Activated T-cell treated with anti-CD3 and anti-CD28 coated beads for 1 hour (primary cell): ENCODE data around the gene PCDH9.

Experiments
- DNase-seq: peaks from one replicate; pipeline ENCODE4 v3.0.0-alpha.2; 2020; ENCODE audit warnings: low read depth

PCDH9 gene

DNA sequence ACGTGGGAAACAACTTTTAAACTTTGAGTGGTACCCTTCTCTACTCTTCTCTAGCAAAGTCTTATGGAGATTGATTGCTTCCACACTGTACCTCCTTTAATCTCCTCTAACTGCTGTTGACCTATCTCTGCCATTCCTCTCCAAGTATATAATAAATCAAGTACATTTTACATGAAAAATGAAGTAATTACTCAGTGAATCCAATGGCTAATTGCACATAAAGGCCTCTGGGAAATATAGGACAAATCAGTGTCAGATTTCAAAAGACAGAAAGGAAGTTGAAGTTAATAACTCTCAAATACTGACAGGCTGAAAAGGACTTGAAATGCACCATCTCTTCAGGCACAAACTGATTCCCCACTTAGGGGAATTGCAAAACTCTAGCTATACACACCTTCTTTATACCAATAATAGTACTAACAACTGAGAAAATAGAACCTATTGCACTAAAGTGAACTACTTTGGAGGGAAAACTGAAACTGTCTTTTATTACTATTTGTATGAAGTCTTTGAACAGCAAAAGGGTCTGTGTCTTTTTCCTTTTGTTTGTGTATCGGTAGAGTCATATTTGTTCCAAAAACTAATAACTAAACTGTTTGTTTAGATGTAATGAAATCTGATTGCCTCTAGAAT lies 701.1 kb downstream of the PCDH9 start:
- no peak for DNase-seq

DNA sequence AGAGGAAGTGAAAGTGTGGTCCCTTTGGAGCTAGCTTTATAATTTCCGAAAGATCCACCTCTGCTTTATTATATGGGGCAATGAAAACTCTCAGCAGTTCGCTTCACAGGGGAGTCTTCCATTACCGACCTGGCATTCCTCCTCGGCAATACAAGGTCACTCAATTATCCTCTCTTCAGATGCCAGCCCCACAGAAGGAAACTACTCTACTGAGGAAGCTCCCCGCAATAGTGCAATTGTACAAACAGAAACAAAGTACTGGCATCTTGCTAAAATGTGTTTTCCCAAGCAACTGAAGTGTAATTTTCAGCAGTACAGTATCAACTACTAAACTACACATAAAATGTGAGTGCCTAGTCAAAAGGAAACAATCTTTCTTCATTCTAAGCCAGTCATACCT lies 702.0 kb downstream of the PCDH9 start:
- DNase-seq: no peak

GRCh38 chr13:66520511-66521355 lies 709.4 kb downstream of the PCDH9 start:
- DNase-seq: no peak

- no peak for DNase-seq
These were observed 710.9 kb downstream of the PCDH9 start for GRCh38 chr13:66519259-66519658.

- no peak for DNase-seq
These were observed 712.1 kb downstream of the PCDH9 start for GRCh38 chr13:66518068-66518467.

DNA sequence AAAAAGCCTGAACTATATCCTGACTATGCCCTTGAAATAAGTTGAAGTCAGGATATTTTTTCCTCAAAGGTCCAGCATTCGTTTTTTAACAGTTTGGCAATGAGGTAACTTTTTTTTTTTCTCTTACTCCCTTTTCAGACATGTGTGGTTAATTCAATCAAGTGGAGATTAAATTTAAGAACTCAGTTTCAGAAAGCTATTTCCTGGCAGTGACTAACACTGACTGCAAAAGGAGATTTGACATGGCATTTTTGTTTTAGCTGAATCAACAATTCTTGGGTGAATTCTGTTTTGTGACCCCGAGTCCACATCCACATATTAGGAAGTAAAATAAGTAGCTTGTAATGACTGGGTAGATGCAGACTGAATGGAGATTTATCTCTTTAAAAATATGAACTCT lies 716.4 kb downstream of the PCDH9 start:
- DNase-seq: no peak

DNA sequence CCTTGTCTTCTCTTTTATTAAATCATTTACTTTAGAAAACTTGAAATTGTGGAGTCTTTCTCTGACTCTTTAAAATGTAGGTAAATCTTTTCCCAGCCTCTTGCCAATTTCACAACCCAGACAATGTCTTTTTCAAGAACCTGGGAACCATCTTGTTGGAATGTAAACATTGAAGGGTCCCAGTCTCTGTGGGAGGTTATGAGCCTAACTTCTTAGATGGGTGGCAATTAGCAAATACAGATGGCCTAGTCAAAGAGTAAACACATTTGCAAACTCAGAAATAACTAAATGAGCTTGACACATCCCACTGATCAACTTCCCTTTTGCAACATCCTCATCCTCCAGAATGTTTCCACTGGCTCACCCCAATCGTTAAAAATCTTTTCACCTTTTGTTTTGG lies 721.0 kb downstream of the PCDH9 start:
- no peak for DNase-seq

DNA sequence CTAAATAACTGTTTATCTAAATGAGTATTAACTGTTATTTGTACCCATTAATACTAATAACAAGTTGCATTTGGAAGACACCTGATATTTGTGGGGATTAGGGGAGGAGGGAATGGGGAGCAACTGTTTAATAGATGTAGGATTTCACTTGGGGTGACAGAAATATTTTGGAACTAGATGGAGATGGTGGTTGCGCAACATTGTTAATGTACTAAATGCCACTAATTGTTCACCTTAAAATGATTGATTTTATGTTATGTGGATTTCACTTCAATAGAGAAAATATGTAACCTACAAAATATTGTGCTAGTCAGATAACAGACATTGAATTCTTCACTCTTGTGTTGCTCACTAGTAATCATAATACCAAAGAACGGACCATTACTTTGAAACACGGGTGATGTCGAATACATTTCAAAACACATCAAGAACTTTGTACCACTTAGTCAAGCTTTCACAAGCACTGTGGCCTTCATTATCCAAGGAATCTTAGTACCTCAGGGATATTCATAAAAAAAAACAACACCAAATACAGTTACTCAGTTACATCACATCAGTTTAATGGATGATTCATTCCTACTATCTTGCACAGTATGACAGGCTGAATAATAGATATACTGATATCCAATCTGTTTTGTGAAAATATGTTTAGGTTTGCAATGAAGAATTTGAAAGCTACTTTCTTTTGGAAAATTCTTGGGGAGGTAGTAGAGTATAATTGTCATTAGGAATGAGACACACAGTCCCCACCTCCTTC lies 721.8 kb downstream of the PCDH9 start:
- DNase-seq: no peak

- no peak for DNase-seq
These were observed 723.2 kb downstream of the PCDH9 start for GRCh38 chr13:66506979-66507378.

GRCh38 chr13:66506051-66506777 lies 723.9 kb downstream of the PCDH9 start:
- no peak for DNase-seq

- DNase-seq: no peak
These were observed 726.2 kb downstream of the PCDH9 start for GRCh38 chr13:66503890-66504289.

- DNase-seq: no peak
These were observed 729.0 kb downstream of the PCDH9 start for GRCh38 chr13:66501181-66501580.

GRCh38 chr13:66492479-66492878 lies 737.7 kb downstream of the PCDH9 start:
- no peak for DNase-seq

DNA sequence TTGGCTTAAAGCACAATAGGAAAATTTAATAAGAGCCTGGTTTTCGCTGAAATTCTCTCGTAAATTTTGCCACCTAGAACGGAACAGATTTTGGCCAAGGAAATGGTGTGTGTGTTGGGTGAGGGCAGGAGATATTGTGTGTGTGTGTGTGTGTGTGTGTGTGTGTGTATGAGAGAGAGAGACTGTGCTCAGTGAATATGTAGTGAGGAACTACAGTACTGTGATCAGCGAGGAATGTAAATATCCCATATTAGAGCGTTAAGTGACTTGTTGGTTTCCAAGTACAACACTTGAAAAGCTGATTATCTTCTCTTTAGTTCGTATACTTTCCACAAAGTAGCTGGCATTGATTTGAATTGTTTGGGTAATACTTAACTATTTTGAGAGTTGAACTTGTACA lies 738.9 kb downstream of the PCDH9 start:
- DNase-seq: no peak

DNA sequence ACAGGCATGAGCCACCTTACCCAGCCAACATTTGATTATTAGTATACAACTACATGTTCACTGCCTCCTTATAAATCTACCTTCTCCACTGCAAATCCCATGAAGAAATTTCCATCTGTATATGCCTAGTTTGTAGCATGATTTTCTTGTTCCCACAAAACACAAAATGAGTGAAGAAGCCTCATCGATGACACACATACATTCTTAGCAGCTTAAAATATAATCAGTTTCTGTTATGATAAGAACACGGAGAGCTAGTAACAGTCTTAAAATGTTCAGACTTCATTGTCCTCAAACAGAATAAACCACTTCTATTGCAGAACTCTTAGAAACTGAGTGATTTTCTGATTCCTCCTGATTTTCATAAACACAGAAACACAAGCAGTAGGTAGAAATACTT lies 740.5 kb downstream of the PCDH9 start:
- DNase-seq: no peak

DNA sequence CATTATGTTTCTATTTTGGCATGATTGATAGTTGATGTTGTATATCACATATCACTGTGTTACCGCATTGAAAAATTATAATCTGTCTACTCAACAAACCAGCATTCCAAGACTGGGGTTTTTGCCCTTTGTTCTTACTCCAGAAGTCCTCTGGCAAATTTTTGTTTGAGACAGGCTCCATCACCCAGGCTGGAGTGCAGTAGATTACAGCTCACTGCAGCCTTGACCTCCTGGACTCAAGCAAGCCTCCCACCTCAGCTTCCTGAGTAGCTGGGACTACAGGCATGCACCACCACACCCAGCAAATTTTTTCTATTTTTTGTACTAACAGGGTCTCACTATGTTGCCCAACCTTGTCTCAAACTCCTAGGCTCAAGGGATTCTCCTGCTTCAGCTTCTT lies 741.0 kb downstream of the PCDH9 start:
- DNase-seq: no peak

- no peak for DNase-seq
These were observed 746.4 kb downstream of the PCDH9 start for GRCh38 chr13:66483712-66484111.

DNA sequence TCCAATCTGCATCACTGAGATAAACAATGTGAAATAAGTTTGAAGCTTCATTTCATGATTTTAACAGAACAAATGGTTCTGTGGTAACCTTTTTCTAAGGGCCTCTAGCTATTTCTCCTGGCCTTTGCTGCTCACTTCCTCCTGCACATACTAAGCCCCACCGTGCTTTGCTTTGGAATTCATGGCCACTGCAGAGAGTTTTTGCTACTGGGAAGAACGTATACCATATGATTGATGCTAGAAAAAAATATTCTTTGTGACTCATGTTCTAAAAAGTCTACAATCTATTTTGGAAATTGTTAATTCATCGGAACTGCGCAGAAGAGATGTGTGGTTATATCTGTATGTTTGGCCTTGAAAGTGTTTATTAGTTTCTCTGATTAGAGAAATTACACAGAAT lies 747.3 kb downstream of the PCDH9 start:
- no peak for DNase-seq

- no peak for DNase-seq
These were observed 752.3 kb downstream of the PCDH9 start for GRCh38 chr13:66477816-66478215.

DNA sequence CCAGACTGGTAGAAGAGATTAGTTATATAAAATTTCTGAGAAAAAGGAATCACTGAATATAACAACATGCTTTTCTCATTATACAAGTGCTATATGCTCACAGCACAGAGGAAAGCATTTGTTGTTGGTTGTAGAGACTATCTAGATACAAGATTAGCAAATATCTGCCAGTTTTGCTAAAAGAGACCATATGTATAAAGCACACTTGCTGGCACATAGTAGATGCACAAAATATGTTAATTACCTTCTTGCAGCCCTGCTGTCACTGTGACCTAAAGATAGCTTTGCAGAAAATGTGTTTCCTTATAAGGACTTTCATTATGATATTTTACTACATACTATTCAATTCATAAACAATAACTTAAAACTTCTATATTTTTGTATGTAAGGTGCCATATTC lies 755.1 kb downstream of the PCDH9 start:
- no peak for DNase-seq

GRCh38 chr13:66469745-66470144 lies 760.4 kb downstream of the PCDH9 start:
- no peak for DNase-seq

GRCh38 chr13:66468656-66469055 lies 761.5 kb downstream of the PCDH9 start:
- no peak for DNase-seq
